AG04450 (cell line): ENCODE measurements around the gene PSKH1. TPM values are rescaled to one million over a fixed set of nuclear protein-coding genes. Genes with fewer than 3 reads are reported as not detected.

Experiments used
- CTCF ChIA-PET: fragments of 300-600, 350-600 bp; formaldehyde crosslinking; extraction: SDS; loops from one replicate; lab custom pipeline; 2022; ENCODE audit warnings: antibody characterized with exemption, inconsistent platforms; lab: Charles Lee
- POLR2A ChIA-PET: fragments of 350-600 bp; formaldehyde crosslinking; extraction: SDS; loops from one replicate; lab custom pipeline; 2021; ENCODE audit warnings: antibody characterized with exemption, inconsistent platforms; lab: Yijun Ruan, JAX
- DNase-seq: peaks from one replicate; pipeline ENCODE4 v3.0.0-alpha.2; 2011; ENCODE audit warnings: low read depth, low spot score
- H3K27ac ChIP-seq: one replicate; pipeline ENCODE4 v1.5.1; 2012; ENCODE audit warnings: low read depth, low read length, control low read depth
- H3K27me3 ChIP-seq: one replicate; pipeline ENCODE4 v1.6.0; 2012; ENCODE audit warnings: low read length; ENCODE audit not compliant: control insufficient read depth, insufficient read depth
- H3K4me3 ChIP-seq: 2 replicates; pipeline ENCODE4 v1.5.1; 2011; ENCODE audit warnings: mild to moderate bottlenecking, low read depth, low read length, control low read depth
- H3K9me3 ChIP-seq: 2 replicates; pipeline ENCODE4 v1.5.1; 2012; ENCODE audit warnings: low read length; ENCODE audit not compliant: control insufficient read depth, insufficient read depth
- polyA plus RNA-seq: library from polyadenylated mRNA; depleted of rRNA; stranded (reverse); fragments of >200 nt; gene quantifications from 2 replicates; pipeline ENCODE4 v1.2.3, GENCODE V29; 2011
- TF ChIP-seq, protein P1 (sequence below): IDR thresholded peaks from 2 replicates; pipeline ENCODE4 v1.5.1; 2011; ENCODE audit warnings: low read depth, low read length, control low read depth, inconsistent platforms

PSKH1 gene
- polyA plus RNA-seq, 1 experiment: 18.2 TPM

DNA sequence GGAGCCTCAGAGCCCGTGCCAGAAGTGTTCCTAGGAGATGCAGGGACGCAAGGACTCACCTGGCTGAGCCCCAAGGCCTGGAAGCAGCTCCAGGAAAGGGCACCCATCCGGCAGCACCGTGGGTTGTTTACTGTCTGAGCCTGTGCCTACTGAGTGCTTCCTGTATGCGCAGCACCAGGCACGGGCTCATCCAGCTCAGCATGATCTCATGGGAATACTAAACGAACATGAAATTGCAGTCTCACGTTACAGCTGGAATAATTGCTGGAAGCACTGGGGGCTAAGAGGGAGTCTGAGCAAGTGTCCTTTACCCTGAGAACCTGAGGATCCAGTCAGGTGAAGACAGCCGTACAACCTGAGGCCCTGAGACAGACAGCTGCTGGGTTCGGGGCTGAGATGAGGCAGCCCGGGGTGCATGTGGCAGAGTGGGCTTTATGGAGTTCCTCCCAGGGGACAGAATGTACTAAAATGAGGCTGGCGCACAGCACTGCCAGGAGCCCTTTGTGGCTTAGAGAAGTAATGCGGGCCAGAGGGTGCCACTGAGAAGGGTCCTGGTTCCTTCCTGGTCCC, 33.2 kb downstream of the PSKH1 start:
- ChIA-PET POLR2A (interaction anchor here (0.6 to 0.7 kb wide), 2 partner anchors 20 to 147 kb away, joined by 3 to 4 read pairs; no protein-coding TSS in a partner anchor), CTCF (interaction anchor here (0.5 to 2.8 kb wide), 4 partner anchors 42 to 405 kb away, joined by 3 to 12 read pairs (median 6); partner anchors contain the start of gene NRN1L)
- Histone ChIP-seq H3K4me3 (no peak overlapping the region), H3K9me3 (no peaks in the 10 kb centered on the region), H3K27ac (peak overlapping the region; percentile 11), H3K27me3 (no peaks in the 10 kb centered on the region)
- TF ChIP-seq, protein P1, sequence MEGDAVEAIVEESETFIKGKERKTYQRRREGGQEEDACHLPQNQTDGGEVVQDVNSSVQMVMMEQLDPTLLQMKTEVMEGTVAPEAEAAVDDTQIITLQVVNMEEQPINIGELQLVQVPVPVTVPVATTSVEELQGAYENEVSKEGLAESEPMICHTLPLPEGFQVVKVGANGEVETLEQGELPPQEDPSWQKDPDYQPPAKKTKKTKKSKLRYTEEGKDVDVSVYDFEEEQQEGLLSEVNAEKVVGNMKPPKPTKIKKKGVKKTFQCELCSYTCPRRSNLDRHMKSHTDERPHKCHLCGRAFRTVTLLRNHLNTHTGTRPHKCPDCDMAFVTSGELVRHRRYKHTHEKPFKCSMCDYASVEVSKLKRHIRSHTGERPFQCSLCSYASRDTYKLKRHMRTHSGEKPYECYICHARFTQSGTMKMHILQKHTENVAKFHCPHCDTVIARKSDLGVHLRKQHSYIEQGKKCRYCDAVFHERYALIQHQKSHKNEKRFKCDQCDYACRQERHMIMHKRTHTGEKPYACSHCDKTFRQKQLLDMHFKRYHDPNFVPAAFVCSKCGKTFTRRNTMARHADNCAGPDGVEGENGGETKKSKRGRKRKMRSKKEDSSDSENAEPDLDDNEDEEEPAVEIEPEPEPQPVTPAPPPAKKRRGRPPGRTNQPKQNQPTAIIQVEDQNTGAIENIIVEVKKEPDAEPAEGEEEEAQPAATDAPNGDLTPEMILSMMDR: 0 out of 2 replicates have a peak, but pooled peaks have one; percentile 7
- no peak for DNase-seq

DNA sequence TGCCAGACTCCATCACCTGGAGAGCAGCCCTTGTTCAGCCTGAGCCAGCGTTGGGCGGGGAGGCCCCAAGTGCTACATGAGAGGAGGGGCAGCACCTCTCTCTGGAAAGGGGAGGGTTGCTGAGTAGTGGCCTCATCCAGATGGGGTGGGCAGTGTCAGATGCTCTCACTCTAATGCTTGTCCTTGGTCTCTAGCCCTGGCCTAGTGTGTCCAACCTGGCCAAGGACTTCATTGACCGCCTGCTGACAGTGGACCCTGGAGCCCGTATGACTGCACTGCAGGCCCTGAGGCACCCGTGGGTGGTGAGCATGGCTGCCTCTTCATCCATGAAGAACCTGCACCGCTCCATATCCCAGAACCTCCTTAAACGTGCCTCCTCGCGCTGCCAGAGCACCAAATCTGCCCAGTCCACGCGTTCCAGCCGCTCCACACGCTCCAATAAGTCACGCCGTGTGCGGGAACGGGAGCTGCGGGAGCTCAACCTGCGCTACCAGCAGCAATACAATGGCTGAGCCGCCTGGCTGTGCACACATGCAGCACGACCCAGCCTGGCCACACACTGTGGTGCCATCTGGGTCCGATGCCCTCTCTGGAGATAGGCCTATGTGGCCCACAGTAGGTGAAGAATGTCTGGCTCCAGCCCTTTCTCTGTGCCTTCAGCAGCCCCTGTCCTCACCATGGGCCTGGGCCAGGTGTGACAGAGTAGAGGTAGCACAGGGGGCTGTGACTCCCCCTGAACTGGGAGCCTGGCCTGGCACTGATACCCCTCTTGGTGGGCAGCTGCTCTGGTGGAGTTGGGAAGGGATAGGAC, 34.3 kb downstream of the PSKH1 start:
- no peak overlapping the region for H3K4me3 ChIP-seq
- POLR2A ChIA-PET: no interaction called here
- no peak for DNase-seq
- H3K27me3 ChIP-seq: no peaks in the 10 kb centered on the region
- H3K9me3 ChIP-seq: no peaks in the 10 kb centered on the region
- no peak overlapping the region for H3K27ac ChIP-seq
- TF ChIP-seq, protein P1: no peak
- CTCF ChIA-PET: interaction anchor here (1.5 to 2.6 kb wide), 2 partner anchors 44 to 406 kb away, joined by 6 to 14 read pairs; partner anchors contain the start of gene NRN1L

- TF ChIP-seq, protein P1: no peak
- Histone ChIP-seq H3K27me3 (no peaks in the 10 kb centered on the region), H3K4me3 (no peak overlapping the region), H3K9me3 (no peaks in the 10 kb centered on the region), H3K27ac (no peak overlapping the region)
- DNase-seq: no peak
- ChIA-PET POLR2A (no interaction called here), CTCF (interaction anchor here (0.8 to 3.5 kb wide), 4 partner anchors 45 to 112 kb away, joined by 3 to 23 read pairs (median 8); partner anchors contain the start of gene NRN1L)
These were observed 35.1 kb downstream of the PSKH1 start for GRCh38 chr16:67928147-67928546.

DNA sequence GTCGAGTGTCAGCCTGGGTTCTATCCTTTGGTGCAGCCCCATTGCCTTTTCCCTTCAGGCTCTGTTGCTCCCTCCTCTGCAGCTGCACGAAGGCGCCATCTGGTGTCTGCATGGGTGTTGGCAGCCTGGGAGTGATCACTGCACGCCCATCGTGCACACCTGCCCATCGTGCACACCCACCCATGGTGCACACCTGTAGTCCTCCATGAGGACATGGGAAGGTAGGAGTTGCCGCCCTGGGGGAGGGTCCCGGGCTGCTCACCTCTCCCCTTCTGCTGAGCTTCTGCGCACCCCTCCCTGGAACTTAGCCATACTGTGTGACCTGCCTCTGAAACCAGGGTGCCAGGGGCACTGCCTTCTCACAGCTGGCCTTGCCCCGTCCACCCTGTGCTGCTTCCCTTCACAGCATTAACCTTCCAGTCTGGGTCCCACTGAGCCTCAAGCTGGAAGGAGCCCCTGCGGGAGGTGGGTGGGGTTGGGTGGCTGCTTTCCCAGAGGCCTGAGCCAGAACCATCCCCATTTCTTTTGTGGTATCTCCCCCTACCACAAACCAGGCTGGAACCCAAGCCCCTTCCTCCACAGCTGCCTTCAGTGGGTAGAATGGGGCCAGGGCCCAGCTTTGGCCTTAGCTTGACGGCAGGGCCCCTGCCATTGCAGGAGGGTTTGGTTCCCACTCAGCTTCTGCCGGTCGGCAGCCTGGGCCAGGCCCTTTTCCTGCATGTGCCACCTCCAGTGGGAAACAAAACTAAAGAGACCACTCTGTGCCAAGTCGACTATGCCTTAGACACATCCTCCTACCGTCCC, 35.7 kb downstream of the PSKH1 start:
- CTCF ChIA-PET: interaction anchor here (0.7 to 3.5 kb wide), 5 partner anchors 45 to 113 kb away, joined by 3 to 23 read pairs (median 3); partner anchors contain the start of gene NRN1L

More for the DNA sequence above, 35.7 kb downstream of the PSKH1 start:
- no peaks in the 10 kb centered on the region for H3K9me3 ChIP-seq
- no peak overlapping the region for H3K27ac ChIP-seq
- TF ChIP-seq, protein P1: peak; percentile 90
- H3K4me3 ChIP-seq: no peak overlapping the region
- POLR2A ChIA-PET: no interaction called here
- DNase-seq: no peak
- no peaks in the 10 kb centered on the region for H3K27me3 ChIP-seq
